Fibroblast of villous mesenchyme (primary cell): ENCODE results near the gene HIPK3. TPM values are rescaled to one million over a fixed set of nuclear protein-coding genes. Genes with fewer than 3 reads are reported as not detected.

Experiments
- DNase-seq: peaks from one replicate; pipeline ENCODE4 v3.0.0-alpha.2; 2010; ENCODE audit warnings: low read depth
- H3K4me3 ChIP-seq: 2 replicates; pipeline ENCODE4 v1.5.1; 2011; ENCODE audit warnings: low read depth, mild to moderate bottlenecking, low read length
- total RNA-seq: library from RNA; depleted of rRNA; stranded (reverse); fragments of >200 nt; gene quantifications from 2 replicates; pipeline ENCODE4 v1.2.3, GENCODE V29; 2012
- TF ChIP-seq, protein P1 (sequence below): IDR thresholded peaks from 2 replicates; pipeline ENCODE4 v1.5.1; 2012; ENCODE audit warnings: low read depth, mild to moderate bottlenecking, low read length; ENCODE audit not compliant: insufficient read depth

HIPK3 gene
- total RNA-seq, 1 donor: 121 TPM

DNA sequence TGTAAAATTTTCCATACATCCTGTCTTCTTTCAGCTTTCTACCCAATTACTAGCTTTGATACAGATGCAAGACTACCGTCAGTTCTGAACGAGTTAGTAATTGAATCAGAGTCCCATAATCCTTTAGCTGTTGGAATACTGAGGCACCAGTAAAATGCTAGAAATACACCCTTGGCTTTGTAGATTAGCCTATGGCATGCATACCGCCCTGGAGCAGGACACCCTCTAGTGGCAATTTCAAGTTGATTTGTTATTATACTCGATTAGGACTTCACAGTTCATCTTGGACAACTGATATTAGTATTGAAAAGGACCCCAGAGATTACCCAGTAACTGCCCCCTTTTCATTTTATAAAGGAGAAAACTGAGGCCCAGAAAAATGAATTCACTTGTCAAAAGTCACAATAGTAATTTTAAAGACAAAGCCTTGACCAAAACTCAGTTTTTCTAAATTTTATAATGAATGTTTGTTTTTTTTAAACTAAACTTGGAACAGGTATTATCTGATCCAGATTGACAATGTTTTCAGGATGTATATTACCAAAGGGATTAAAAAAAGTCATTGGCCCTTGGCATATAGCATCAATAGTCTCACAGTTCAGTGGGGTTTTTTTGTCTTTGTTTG is 72.6 kb downstream of the HIPK3 start:
- TF ChIP-seq, protein P1, sequence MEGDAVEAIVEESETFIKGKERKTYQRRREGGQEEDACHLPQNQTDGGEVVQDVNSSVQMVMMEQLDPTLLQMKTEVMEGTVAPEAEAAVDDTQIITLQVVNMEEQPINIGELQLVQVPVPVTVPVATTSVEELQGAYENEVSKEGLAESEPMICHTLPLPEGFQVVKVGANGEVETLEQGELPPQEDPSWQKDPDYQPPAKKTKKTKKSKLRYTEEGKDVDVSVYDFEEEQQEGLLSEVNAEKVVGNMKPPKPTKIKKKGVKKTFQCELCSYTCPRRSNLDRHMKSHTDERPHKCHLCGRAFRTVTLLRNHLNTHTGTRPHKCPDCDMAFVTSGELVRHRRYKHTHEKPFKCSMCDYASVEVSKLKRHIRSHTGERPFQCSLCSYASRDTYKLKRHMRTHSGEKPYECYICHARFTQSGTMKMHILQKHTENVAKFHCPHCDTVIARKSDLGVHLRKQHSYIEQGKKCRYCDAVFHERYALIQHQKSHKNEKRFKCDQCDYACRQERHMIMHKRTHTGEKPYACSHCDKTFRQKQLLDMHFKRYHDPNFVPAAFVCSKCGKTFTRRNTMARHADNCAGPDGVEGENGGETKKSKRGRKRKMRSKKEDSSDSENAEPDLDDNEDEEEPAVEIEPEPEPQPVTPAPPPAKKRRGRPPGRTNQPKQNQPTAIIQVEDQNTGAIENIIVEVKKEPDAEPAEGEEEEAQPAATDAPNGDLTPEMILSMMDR: peak; percentile 74
- DNase-seq: peak; percentile 79
- no peak overlapping the region for H3K4me3 ChIP-seq

DNA sequence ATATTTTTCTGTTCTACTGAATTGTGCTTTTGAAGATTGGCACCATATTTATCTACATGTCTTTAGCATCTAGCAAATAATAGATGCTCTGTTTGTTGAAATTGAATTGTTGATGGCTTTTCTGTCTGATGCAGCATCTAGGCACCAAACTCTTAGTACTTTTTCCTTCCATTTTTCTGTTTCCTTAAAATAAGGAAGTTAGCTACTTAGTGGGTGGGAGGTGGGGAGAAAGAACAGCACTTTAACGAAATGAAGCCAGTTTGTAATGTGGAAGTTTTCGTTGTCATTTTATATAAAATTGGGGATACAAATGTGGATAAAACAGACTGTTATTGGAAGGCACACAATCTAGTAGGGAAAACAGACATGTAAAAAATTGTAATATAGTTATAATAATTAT is 76.6 kb downstream of the HIPK3 start:
- no peak overlapping the region for H3K4me3 ChIP-seq
- no peak for DNase-seq
- TF ChIP-seq, protein P1: no peak

DNA sequence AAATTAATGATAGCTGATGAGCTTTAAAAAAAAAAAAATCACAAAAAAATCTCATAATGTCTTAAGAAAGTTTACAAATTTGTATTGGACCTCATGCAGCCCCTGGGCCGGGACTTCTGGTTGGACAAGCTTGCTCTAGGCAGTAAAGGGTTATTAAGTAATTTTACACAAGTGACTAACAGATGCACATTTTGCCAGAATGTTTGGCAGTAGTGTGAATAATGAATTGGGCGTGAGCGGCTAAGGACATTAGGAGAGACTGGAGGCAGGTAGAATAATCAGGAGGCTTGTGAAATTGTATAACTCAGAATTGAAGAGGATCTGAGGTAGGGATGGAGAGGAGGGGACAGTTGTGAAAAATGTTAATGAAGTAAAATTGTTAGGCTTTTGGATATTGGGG is 77.4 kb downstream of the HIPK3 start:
- no peak overlapping the region for H3K4me3 ChIP-seq
- DNase-seq: no peak
- TF ChIP-seq, protein P1: no peak

GRCh38 chr11:33339247-33339646 is 82.1 kb downstream of the HIPK3 start:
- TF ChIP-seq, protein P1: no peak
- no peak overlapping the region for H3K4me3 ChIP-seq
- no peak for DNase-seq

DNA sequence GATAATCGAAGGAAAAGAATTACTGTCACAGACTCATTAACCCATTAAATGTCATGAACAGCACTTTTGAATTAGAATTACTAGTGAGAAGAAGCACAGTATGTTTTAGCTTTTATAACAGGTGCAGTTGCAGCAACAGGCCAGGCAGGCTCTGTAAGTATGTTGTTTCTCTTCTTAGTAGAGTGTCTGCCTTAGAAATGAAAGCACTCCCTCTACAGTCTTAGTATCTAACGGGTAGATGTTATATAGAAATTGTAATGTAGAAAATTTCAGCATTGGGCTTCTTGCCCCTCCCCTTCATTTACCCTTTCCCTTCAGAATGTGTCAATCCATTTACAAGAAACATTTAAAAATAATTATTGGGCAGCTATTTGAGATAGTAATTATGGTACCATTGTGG is 87.4 kb downstream of the HIPK3 start:
- no peak overlapping the region for H3K4me3 ChIP-seq
- TF ChIP-seq, protein P1: no peak

DNA sequence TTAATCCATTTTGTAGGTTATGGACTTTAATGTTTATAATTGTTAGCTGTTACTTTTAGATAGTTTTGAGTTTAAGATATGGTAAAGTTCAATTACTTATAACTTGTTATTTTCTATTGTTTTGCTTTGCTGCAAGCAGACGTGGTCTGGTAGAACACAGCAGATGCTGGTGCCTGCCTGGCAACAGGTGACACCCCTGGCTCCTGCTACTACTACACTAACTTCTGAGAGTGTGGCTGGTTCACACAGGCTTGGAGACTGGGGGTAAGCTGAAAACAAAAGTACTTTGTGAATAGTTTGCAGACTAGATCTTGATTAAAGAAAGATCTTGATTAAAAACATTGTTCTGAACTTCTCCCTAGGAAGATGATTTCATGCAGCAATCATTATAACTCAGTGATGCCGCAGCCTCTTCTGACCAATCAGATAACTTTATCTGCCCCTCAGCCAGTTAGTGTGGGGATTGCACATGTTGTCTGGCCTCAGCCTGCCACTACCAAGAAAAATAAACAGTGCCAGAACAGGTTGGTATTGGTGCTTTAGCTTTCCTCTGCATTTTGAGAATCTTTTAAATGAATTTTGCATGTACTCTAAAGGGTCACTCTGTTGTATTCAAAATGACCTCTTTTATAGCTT is 90.4 kb downstream of the HIPK3 start:
- no peak overlapping the region for H3K4me3 ChIP-seq
- DNase-seq: no peak
- TF ChIP-seq, protein P1: no peak

More for the DNA sequence above, 87.4 kb downstream of the HIPK3 start:
- no peak for DNase-seq
